Breast epithelium (tissue), 3 donors: ENCODE results near the gene ZFP69B.

ENCODE experiments used
- POLR2A ChIP-seq: fragments of 450-650 bp; IDR thresholded peaks from one replicate; pipeline ENCODE4 v1.6.1; 2016; ENCODE audit warnings: antibody characterized with exemption, mild to moderate bottlenecking, moderate library complexity
- TF ChIP-seq, protein P1 (sequence below), 3 donors: fragments of 450-650 bp; IDR thresholded peaks; one replicate each; pipeline ENCODE4 v1.5.1; 2016 to 2017; ENCODE audit warnings: antibody characterized with exemption in 3 of 3, mild to moderate bottlenecking in 3 of 3, moderate library complexity in 3 of 3

DNA sequence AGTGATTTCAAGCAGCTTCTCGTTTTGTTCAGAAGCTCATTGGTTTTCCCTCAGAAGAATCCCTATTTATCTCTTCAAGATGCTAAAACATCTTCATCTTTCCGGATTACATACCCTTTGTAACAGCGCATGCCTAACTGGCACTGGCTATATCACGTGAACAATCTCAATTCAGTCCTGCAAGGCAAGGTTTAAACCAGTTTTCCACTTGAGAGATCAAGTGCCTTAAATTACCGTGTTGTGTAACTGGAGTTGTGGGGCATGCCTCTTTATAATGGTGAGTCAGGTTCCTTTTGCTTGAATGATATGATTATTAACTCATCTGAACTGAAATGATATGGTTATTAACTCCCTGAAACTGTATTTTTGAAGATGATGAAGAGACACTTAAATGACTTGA, 11.0 kb upstream of the ZFP69B start:
- TF ChIP-seq POLR2A = no peak
- TF ChIP-seq, protein P1, sequence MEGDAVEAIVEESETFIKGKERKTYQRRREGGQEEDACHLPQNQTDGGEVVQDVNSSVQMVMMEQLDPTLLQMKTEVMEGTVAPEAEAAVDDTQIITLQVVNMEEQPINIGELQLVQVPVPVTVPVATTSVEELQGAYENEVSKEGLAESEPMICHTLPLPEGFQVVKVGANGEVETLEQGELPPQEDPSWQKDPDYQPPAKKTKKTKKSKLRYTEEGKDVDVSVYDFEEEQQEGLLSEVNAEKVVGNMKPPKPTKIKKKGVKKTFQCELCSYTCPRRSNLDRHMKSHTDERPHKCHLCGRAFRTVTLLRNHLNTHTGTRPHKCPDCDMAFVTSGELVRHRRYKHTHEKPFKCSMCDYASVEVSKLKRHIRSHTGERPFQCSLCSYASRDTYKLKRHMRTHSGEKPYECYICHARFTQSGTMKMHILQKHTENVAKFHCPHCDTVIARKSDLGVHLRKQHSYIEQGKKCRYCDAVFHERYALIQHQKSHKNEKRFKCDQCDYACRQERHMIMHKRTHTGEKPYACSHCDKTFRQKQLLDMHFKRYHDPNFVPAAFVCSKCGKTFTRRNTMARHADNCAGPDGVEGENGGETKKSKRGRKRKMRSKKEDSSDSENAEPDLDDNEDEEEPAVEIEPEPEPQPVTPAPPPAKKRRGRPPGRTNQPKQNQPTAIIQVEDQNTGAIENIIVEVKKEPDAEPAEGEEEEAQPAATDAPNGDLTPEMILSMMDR (IDR thresholded peaks at IDR 0.05) = no peak
